Measurements from ENCODE around the gene DGKH.

Gene DGKH

GRCh38 chr13:42275506-42275905, 227.1 kb downstream of the DGKH start:
- FAIRE-seq (no peak), DNase-seq (ENCODE audit: insufficient read length, low spot score) (no peak)
- TF ChIP-seq CTCF (IDR thresholded peaks at IDR 0.05; ENCODE audit: insufficient read depth, missing control alignments) = no peak

- no peak for DNase-seq (ENCODE audit: insufficient read length, low spot score)
- no peak for FAIRE-seq
- no peak for TF ChIP-seq CTCF (IDR thresholded peaks at IDR 0.05; ENCODE audit: insufficient read depth, missing control alignments)
These were observed 228.2 kb downstream of the DGKH start for GRCh38 chr13:42276683-42277082.

- FAIRE-seq = no peak
- TF ChIP-seq CTCF (IDR thresholded peaks at IDR 0.05; ENCODE audit: insufficient read depth, missing control alignments) = no peak
- no peak for DNase-seq (ENCODE audit: insufficient read length, low spot score)
These were observed 229.3 kb downstream of the DGKH start for GRCh38 chr13:42277618-42278276.

DNA sequence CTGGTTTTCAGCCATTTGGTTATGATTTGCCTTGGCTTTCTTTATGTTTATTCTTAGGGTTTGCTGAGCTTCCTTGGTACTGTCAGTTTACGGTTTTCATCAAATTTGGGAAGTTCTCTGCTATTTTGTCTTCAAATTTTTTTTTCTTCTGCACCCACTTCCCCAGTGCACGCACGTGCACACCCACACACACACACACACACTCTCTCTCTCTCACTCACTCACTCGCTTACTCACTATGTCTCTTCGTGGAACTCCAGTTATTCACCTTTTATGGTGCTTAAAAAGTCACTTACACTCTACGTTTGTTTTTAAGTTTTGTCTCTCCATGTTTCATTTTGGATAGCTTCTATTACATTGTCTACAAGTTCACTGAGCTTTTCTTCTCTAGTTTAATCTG, 230.6 kb downstream of the DGKH start:
- FAIRE-seq = no peak

GRCh38 chr13:42279986-42280385, 231.5 kb downstream of the DGKH start:
- no peak for TF ChIP-seq CTCF (IDR thresholded peaks at IDR 0.05; ENCODE audit: insufficient read depth, missing control alignments)
- DNase-seq (ENCODE audit: insufficient read length, low spot score) = no peak
- FAIRE-seq = no peak

More for the DNA sequence above, 230.6 kb downstream of the DGKH start:
- TF ChIP-seq CTCF (IDR thresholded peaks at IDR 0.05; ENCODE audit: insufficient read depth, missing control alignments) = no peak
- DNase-seq (ENCODE audit: insufficient read length, low spot score) = no peak

DNA sequence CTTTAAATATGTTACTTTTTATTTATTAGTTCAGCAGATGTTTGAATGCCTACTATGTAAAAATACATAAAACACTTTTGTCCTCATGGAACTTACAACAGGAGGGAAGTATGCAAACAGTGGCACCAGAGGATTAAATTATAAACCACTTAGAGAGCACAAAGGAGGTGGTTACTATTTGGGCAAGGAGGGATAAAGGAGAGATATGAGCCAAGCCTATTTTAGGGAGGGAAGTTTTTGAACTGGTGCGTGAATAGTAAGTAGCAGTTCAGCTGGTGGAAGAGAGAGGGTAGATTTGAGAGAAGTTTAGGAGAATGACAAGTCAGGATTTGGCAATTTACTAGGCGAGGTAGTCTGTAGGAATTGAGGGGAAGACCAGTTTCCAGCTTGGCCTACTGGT, 232.1 kb downstream of the DGKH start:
- no peak for TF ChIP-seq CTCF (IDR thresholded peaks at IDR 0.05; ENCODE audit: insufficient read depth, missing control alignments)
- FAIRE-seq (no peak), DNase-seq (ENCODE audit: insufficient read length, low spot score) (no peak)

GRCh38 chr13:42283574-42283973, 235.1 kb downstream of the DGKH start:
- TF ChIP-seq CTCF (IDR thresholded peaks at IDR 0.05; ENCODE audit: insufficient read depth, missing control alignments) = no peak
- no peak for FAIRE-seq
- DNase-seq (ENCODE audit: insufficient read length, low spot score) = no peak

All from D721Med (cell line).